Activated CD4-positive, alpha-beta T cell treated with anti-CD3 and anti-CD28 coated beads, Interleukin-2, amount 50 U/mL, for 4 hours (primary cell): ENCODE measurements around the gene FFAR4.

ENCODE experiments used
- DNase-seq, 2 experiments: peaks; one replicate each; pipeline ENCODE4 v3.0.0-alpha.2; 2020

The FFAR4 gene

DNA sequence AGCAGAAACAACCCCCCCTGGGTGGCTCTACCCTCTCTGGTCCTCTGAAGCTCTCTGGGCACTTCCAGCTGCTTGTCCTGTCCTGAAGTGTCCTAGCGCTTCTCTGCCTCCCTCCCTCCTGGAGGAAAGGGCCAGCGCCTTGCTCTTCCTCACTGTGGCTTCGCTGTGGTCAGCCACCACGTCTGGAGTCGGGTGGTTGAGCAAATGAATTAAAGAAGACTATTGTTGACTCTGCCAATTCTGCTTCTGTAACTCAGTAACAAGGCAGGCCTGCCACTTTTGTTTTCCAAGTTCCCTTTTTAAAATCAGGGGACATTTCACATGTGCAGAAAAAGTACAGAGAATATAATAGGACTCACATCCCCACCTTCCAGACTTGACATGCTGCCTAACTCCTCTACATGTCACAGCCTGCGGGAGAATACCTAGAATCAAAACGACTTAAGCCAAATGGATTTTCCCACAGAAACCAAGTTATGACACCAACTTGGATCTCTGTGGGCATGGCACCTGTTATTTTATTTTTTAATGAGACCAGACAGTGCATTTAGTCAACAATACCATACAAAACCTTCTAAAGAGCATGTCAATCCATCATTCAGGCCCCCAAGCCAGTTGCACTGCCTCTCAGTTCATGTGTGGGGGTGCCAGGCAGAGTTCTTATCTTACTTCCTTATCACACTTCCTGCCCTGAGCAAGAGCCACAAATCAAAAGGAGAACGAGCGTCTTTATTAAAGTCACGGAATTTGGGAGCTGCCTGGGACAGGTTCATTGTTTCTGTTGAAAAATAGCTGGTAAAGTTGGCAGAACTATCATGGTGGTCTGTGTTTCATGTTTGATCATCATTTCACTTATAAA, 6.8 kb downstream of the FFAR4 start:
- no peak for DNase-seq

- DNase-seq, result no peak
These were observed 7.5 kb downstream of the FFAR4 start for GRCh38 chr10:93573924-93574323.

DNA sequence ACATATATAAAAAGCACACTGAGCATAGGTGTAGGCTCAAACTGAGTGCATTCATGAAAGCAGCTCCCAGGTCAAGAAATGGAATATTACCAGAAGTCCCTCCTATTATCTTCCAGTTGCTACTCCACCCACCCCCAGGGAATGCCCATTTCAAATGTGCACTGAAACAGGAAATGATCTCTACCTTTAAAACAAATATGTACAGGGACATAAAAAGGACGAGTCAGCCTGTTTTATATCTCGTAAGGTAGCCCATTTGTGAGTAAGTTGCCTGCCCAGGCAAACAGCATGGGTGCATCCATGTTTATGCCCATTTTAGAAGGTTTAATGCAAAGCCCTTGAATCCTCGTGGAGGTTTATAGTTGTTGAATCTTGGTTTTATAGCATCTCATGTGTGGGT, 10.4 kb downstream of the FFAR4 start:
- no peak for DNase-seq

DNA sequence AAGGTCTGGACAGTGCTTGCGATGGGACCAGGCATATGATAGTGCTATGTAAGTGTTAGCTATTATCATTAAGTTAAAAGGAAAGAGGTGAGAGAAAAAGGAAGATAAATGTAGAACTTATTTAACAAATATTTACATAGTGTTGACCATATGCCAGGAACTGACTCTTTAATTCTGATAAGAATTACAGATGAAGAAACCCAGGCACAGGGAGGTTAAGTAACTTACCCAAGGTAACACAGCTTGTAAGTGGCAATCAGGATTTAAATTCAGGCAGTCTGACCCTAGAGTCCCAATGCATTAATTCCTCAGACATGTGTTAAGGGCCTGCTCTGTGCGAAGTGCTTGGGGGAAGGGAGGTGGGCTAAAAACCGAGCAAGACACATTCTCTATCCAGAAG, 11.1 kb downstream of the FFAR4 start:
- DNase-seq, result no peak

GRCh38 chr10:93579089-93579488, 12.6 kb downstream of the FFAR4 start:
- no peak for DNase-seq

- DNase-seq, result no peak
These were observed 13.7 kb downstream of the FFAR4 start for GRCh38 chr10:93579985-93580711.

DNA sequence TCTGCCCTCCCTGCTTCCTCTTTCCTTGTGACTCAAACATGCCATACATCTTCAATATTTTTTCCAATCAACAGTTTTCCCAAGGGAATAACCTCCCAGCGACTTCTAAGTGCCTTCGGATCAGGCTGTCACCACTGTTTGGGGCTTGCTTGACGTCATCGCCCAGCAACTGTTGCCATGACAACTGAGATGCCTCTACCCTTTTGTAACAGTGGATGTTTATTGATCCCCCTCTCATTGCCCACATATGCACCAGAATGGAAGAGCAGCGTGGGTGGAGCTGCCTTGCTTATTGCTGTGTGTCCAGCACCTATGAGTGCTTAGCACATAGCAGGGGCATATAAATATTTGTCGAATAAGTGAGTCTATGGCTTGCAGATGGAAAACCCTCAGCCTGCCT, 14.4 kb downstream of the FFAR4 start:
- no peak for DNase-seq

DNA sequence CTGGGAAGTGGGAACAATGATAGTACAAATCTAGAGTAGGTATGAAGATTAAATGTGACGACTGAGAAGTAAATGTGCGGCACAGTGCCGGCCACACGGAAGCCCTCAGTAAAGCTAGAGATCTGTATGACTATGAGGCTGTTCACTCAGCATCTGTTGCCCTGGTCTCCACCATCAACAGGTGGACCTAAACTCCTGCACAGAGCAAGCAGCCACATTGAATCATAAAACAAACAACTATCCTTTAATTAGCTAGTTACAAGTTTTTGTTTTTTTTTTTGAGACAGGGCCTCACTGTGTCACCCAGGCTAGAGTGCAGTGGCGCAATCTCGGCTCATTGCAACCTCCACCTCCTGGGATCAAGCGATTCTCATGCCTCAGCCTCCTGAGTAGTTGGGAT, 18.0 kb downstream of the FFAR4 start:
- no peak for DNase-seq

GRCh38 chr10:93589648-93590562, 23.4 kb downstream of the FFAR4 start:
- DNase-seq, result no peak

DNA sequence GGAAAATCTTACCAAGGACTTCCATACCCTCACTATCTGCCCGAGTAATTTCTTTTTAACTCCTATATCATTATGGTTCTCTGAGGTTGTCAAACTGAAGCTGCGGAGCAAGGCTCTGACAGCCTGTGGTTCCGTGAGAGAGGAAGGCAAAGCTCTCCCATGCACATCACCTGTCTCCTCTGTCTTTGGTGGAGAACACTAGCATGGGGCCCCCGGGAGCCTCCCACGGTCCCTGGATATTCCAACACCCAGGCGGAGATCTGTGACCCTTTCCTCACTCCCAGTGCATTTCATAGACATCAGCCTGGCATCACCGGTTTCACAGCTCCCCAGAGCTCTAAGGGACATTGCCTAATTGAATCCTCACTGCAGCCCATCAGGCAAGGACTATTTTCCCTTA, 24.2 kb downstream of the FFAR4 start:
- no peak for DNase-seq

- DNase-seq, result no peak
These were observed 24.8 kb downstream of the FFAR4 start for GRCh38 chr10:93591065-93591808.

- no peak for DNase-seq
These were observed 26.8 kb downstream of the FFAR4 start for GRCh38 chr10:93593254-93593653.

DNA sequence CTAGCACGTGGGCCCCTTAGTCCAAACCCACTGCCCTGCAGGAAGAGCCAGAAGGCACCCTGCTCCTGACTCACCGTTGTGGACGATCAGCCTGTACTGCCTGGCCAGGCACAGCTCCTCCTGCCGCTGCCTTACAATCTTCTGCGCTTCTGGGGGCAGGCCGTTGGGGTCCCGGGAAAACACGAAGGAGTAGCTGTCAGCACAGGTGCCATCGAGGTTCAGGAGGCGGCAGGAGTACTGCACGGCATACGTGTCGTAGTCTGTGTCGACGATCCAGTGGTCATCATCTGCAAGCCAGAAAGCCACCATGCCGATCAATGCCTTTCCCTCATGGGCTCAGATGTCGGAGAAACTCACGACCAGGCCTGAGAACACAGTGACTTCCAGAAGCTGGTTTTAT, 27.3 kb downstream of the FFAR4 start:
- no peak for DNase-seq

GRCh38 chr10:93594518-93594917, 28.1 kb downstream of the FFAR4 start:
- DNase-seq, result no peak

- no peak for DNase-seq
These were observed 29.1 kb downstream of the FFAR4 start for GRCh38 chr10:93595378-93596161.

GRCh38 chr10:93596539-93596938, 30.1 kb downstream of the FFAR4 start:
- no peak for DNase-seq

DNA sequence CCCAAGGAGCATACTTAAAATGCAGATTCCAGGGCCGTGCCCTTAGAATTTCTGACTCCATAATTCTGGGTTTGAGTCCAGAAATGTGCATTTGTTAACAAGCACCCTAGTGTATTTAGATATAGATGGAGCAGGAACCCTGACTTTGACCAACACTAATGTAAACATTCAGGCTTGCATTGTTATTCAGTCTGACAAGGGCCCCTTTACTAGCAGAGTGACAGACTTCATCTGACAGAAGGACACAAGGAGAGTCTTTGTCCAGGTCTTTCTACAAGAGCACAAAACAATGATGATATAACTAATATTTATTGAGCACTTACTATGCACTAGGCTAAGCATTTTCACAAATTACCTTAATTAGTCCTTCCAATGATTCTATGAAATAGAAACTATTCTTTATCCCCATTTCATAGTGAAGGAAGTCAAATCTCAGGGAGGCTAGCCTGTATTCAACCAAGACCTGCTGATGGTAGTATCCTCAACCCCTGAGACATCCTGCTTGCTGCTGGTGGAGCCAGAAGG, 30.7 kb downstream of the FFAR4 start:
- DNase-seq, result no peak

GRCh38 chr10:93598157-93598556, 31.7 kb downstream of the FFAR4 start:
- DNase-seq, result no peak

DNA sequence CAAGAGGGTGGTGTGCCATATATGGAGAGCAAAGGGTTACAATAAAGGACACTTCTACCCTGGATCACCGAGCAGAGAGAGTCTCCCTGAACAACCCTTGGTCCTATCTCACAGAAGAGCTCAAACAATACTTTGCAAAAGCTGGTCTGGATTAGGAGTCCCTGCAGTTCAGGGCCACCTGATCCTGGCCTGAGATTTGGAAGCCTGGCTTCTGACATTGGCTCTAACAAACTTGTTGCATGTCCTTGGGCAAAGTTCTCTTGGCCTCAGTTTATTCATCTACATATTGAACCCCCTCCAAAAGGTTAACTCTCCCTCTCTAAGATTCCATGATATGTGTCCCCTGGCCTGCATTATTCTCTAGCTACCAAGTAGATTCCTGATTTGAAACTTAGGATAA, 32.9 kb downstream of the FFAR4 start:
- DNase-seq, result no peak

DNA sequence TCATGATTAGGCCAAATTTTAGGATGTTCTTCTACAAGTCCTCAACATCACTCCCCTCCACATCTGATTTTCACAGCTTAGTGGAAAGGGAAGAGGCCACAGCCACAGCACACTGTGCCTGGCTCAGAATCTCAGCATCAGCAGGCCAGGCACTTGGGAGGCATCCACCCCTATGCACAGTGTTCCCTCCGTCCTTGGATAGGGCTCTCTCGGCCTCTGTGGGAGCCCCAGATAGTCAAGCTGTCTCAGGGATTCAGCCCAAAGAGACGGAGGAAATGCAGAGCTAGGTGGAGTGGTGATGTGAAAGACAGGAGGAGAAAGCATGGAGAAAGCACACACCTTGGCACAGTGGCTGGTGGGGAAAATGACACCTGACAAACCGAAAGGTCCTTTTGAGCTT, 33.3 kb downstream of the FFAR4 start:
- no peak for DNase-seq

DNA sequence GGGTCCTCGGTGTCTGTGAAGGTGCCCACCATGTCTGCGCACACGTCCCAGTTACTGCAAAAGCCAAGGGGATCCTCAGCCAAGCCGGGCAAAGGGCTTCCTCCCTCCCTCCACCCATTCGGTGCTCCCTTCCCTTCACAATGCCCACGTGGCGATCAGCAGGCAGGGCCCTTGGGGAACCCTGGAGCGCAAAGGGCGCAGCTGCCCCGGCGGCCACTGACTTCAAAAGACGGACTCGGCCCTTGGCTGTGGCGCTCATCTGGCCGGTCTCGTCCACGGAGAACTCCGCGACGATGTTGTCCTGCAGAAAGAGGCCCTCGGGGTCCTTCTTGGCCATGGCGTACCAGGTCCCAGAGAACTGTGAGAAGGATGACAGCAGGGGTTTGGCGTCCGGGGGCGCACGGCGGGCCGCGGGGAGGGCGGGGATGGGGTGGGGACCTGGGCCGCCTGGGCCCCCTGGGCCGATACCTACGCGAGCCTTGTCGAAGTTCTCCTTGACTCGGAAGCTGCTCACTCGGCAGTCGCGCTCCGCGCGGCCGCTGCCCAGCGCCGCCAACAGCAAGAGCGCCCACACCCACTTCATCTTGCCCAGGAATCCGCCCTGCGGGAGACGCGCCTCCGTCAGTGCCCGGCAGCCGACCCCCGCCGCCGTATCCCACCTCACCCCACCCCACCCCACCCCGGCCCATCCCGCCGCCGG, 34.1 kb downstream of the FFAR4 start:
- no peak for DNase-seq
